Sigmoid colon (tissue), 7 donors: Measurements from ENCODE around the gene CEP85L. TPM values are rescaled to one million over a fixed set of nuclear protein-coding genes. Genes with fewer than 3 reads are reported as not detected.

Source experiments
- DNase-seq: peaks from one replicate; pipeline ENCODE4 v3.0.0-alpha.2; 2019
- H3K27ac ChIP-seq, 4 donors: fragments of 200-600 bp; sonication (generic); one replicate each; pipeline ENCODE4 v1.5.1; 2016 to 2019; ENCODE audit warnings: mild to moderate bottlenecking in 1 of 4
- H3K27me3 ChIP-seq, 3 donors: fragments of 200-600 bp; sonication (generic); one replicate each; pipeline ENCODE4 v1.5.1; 2019; ENCODE audit warnings: mild to moderate bottlenecking in 1 of 3
- H3K36me3 ChIP-seq, 4 donors: fragments of 200-600 bp; sonication (generic); one replicate each; pipeline ENCODE4 v1.5.1; 2016 to 2019
- H3K4me1 ChIP-seq, 4 donors: fragments of 200-600 bp; sonication (generic); one replicate each; pipeline ENCODE4 v1.5.1; 2017 to 2019
- H3K4me3 ChIP-seq, 4 donors: fragments of 200-600 bp; sonication (generic); one replicate each; pipeline ENCODE4 v1.5.1; 2017 to 2019; ENCODE audit warnings: mild to moderate bottlenecking in 2 of 4, moderate library complexity in 1 of 4
- H3K9me3 ChIP-seq, 4 donors: fragments of 200-600 bp in 3 of 4; sonication (generic) in 3 of 4; one replicate each; pipeline versions ENCODE4 v1.5.1 to v1.6.1; 2013 to 2019
- CTCF ChIP-seq, 4 experiments: fragments of 450-650 bp in 3 of 4; fragments of 200-600 bp in 1 of 4; IDR thresholded peaks; one replicate each; pipeline ENCODE4 v1.5.1; 2016 to 2019; ENCODE audit warnings: antibody characterized with exemption in 4 of 4, mild to moderate bottlenecking in 3 of 4, moderate library complexity in 2 of 4
- EP300 ChIP-seq, 4 donors: sonication (generic); formaldehyde crosslinking; IDR thresholded peaks; one replicate each; pipeline ENCODE4 v1.6.1; 2017; ENCODE audit warnings: antibody characterized with exemption in 4 of 4
- POLR2A ChIP-seq, 2 donors: fragments of 450-650 bp; IDR thresholded peaks; one replicate each; pipeline ENCODE4 v1.6.1; 2016; ENCODE audit warnings: antibody characterized with exemption in 2 of 2, mild to moderate bottlenecking in 2 of 2, moderate library complexity in 2 of 2
- POLR2AphosphoS5 ChIP-seq, 4 donors: sonication (generic); formaldehyde crosslinking; IDR thresholded peaks; one replicate each; pipeline ENCODE4 v1.6.1; 2017; ENCODE audit warnings: antibody characterized with exemption in 4 of 4
- whole genome bisulfite sequencing, 2 donors: extraction: QIAGEN DNeasy Blood & Tissue Kit; methylation state at CpG; one replicate each; pipeline ENCODE4 v1.1.7; 2013; 5-methylcytosine and 5-hydroxymethylcytosine counted together
- intact Hi-C: fragments of 100-400 bp; cut with DNase I; formaldehyde crosslinking; loops from one replicate; pipeline ENCODE4 v1.15.1; 2023
- polyA plus RNA-seq, 3 donors: library from polyadenylated mRNA; stranded (reverse); fragments of 200-250 nt; gene quantifications; one replicate each; pipeline ENCODE4 v1.2.3, GENCODE V29; 2013
- total RNA-seq, 4 donors: library from RNA; depleted of rRNA; stranded (reverse); fragments of >200 nt; gene quantifications; one replicate each; pipeline ENCODE4 v1.1.0, GENCODE V29; 2016
- donor health status: healthy with polysubstance abuse.
- donor health status: Bipolar disorder and iron deficiency.
- donor health status: healthy.

The CEP85L gene
- total and polyA plus RNA-seq, 7 donors = 0.23 to 17.4 (median 12.8) TPM

DNA sequence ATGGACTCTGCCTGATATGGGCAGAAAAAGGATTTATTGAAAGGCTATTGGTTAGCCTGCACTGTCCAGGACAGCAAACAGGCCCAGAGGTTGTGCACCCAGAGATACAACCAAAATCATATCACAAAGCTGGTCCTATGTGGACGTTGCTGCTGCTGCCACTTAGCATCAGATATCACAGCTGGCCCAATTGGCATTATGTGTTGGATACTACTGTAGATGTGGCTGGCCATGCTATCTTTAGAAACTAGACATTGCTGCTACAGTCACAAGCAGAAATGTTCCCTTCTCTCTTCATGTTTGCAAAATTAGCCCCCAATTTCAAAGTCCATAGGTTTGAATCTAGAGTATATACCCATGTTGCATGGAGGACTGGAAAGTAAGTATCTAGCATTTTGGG, 42.2 kb upstream of the CEP85L start:
- intact Hi-C loops = no loop called here
- Histone ChIP-seq H3K27me3 (no peaks in the 10 kb centered on the region), H3K4me3 (no peak overlapping the region), H3K36me3 (no peaks in the 10 kb centered on the region), H3K9me3 (no peaks in the 10 kb centered on the region), H3K4me1 (no peaks in the 10 kb centered on the region), H3K27ac (no peak overlapping the region)
- no peak for DNase-seq
- no peak for TF ChIP-seq EP300 (IDR thresholded peaks at IDR 0.05)
- no peak for TF ChIP-seq CTCF (IDR thresholded peaks at IDR 0.05)
- no peak for TF ChIP-seq POLR2A (IDR thresholded peaks at IDR 0.05)
- no peak for TF ChIP-seq POLR2AphosphoS5 (IDR thresholded peaks at IDR 0.05)
- 46 to 78% methylated on average over 1 of the region's 1 CpG for WGBS, 2 donors

DNA sequence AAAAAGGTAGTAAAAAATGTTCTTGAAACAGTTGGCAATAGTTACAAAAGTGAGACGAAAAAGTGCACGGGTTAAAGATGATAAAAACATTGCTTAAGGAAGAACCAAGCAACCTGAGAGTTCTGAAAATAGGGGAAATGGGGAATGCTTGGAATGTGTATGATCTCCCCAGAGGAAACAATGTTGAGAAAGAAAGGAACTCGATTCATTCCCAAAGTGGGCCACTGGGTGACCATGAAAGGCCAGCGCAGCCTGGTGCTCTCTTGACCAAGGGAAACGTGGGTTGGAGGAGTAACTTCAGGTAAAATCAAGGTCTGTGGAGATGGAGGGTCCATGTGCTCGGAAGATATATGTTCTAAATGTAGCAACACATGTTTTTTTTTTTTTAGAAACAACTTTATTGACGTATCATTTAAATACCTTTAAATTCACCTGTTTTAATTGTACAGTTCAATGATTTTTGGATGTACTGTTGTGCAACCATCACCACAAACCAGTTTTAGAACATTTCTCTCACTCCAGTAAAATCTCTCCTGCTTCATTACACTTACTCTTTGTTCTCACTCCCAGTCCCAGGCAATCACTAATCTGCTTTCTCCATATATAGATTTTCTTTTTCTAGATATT, 34.5 kb upstream of the CEP85L start:
- no peak for DNase-seq
- Histone ChIP-seq H3K27ac (no peak overlapping the region), H3K27me3 (no peaks in the 10 kb centered on the region), H3K4me1 (no peaks in the 10 kb centered on the region), H3K36me3 (no peaks in the 10 kb centered on the region), H3K9me3 (no peaks in the 10 kb centered on the region), H3K4me3 (no peak overlapping the region)
- intact Hi-C loops = no loop called here
- WGBS, 2 donors = 75 to 83% methylated on average over 7 of the region's 7 CpGs
- TF ChIP-seq EP300 (IDR thresholded peaks at IDR 0.05) (no peak), POLR2AphosphoS5 (IDR thresholded peaks at IDR 0.05) (no peak), POLR2A (IDR thresholded peaks at IDR 0.05) (no peak), CTCF (IDR thresholded peaks at IDR 0.05) (no peak)

DNA sequence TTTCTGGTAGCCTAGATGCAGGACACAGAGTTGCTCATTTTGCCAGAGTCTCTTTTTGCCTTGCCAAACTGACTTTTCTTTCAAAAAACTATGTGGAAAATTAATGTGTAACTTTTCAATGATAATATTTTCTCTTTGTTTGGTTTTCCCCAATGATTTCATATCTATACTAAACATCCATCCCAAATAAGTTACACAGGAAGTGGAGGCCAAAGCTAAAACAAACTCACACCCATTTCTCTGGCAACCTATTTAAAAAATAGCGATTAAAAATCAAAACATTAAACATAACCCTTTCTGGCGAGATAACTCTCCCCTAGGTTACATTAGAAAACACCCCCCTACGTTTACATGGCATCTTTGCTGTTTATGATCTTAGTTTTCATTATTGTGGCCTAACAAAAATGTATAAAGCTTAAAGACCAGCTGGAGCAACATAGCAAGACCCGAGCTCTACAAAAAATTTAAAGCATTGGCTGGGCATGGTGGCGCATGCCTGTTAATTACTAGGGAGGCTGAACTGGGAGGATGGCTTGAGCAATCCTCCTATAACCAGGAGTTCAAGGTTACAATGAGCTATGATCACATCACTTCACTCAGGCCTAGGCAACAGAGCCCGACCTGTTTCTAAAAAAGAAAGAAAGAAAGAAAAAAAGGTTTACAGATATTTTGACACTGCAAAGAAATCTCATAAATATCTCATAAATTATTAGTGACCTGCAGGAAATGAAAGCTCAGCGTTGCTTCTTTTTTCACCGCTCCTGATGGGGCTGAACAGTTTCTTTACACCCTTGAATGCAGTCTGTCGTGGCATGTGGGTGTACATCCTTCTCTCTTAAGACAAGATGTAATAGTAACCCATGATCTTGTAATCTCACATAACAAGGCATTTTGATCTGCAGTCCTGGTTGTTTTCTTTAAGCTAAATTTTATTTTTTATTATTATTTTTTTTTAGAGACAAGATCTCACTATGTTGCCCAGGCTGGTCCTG, 32.8 kb upstream of the CEP85L start:
- H3K36me3 ChIP-seq = no peaks in the 10 kb centered on the region
- no peak for DNase-seq
- H3K27ac ChIP-seq = no peak overlapping the region
- 70% methylated on average over 9 of the region's 9 CpGs for WGBS, 2 donors
- no peaks in the 10 kb centered on the region for H3K9me3 ChIP-seq
- H3K4me1 ChIP-seq = no peaks in the 10 kb centered on the region
- intact Hi-C loops = no loop called here
- TF ChIP-seq CTCF (IDR thresholded peaks at IDR 0.05) (no peak), EP300 (IDR thresholded peaks at IDR 0.05) (no peak), POLR2AphosphoS5 (IDR thresholded peaks at IDR 0.05) (no peak), POLR2A (IDR thresholded peaks at IDR 0.05) (no peak)
- H3K27me3 ChIP-seq = no peaks in the 10 kb centered on the region
- no peak overlapping the region for H3K4me3 ChIP-seq

GRCh38 chr6:118680452-118681095, 29.2 kb upstream of the CEP85L start:
- H3K27ac ChIP-seq = peak overlapping the region in 1 of 4 donors; percentile 17
- no peak for DNase-seq
- no peak for TF ChIP-seq CTCF (IDR thresholded peaks at IDR 0.05)
- TF ChIP-seq EP300 (IDR thresholded peaks at IDR 0.05) = no peak
- TF ChIP-seq POLR2AphosphoS5 (IDR thresholded peaks at IDR 0.05) = no peak
- no peak for TF ChIP-seq POLR2A (IDR thresholded peaks at IDR 0.05)
- H3K4me1 ChIP-seq = no peaks in the 10 kb centered on the region
- 84 to 88% methylated on average over 9 of the region's 9 CpGs for WGBS, 2 donors
- no peaks in the 10 kb centered on the region for H3K27me3 ChIP-seq
- no peak overlapping the region for H3K4me3 ChIP-seq
- H3K9me3 ChIP-seq = no peaks in the 10 kb centered on the region
- no peaks in the 10 kb centered on the region for H3K36me3 ChIP-seq
- intact Hi-C loops = no loop called here
